GM23338 (cell line): ENCODE results near the gene FECH. TPM values are rescaled to one million over a fixed set of nuclear protein-coding genes. Genes with fewer than 3 reads are reported as not detected.

Experiments used
- CREB1 ChIP-seq: fragments of 250-450 bp; sonication (Bioruptor Pico); IDR thresholded peaks from 2 replicates; pipeline ENCODE4 v1.5.0; 2020; ENCODE audit warnings: low read depth, mild to moderate bottlenecking, moderate library complexity
- ETS1 ChIP-seq: IDR thresholded peaks from 2 replicates; pipeline ENCODE4 v1.6.1; 2016; ENCODE audit warnings: antibody characterized with exemption
- JUNB ChIP-seq: IDR thresholded peaks from one replicate; pipeline ENCODE4 v1.6.1; 2016; ENCODE audit warnings: antibody characterized with exemption; ENCODE audit not compliant: unreplicated experiment
- ZNF114 ChIP-seq: fragments of 250-450 bp; sonication (Bioruptor Pico); IDR thresholded peaks from 2 replicates; pipeline ENCODE4 v1.5.0; 2020; ENCODE audit warnings: mild to moderate bottlenecking, moderate library complexity
- ZNF462 ChIP-seq: fragments of 250-450 bp; sonication (Bioruptor Pico); IDR thresholded peaks from 2 replicates; pipeline ENCODE4 v1.5.0; 2020; ENCODE audit warnings: mild to moderate bottlenecking, moderate library complexity
- polyA plus RNA-seq: library from polyadenylated mRNA; unstranded; fragments of >200 nt; fragmentation: Nextera tagmentation; extraction: Ambion mirVana; gene quantifications from 2 replicates; pipeline ENCODE4 v1.2.1, GENCODE V29; 2016
- total RNA-seq: library from RNA; depleted of rRNA; stranded (reverse); fragments of >200 nt; shearing (Covaris generic); gene quantifications from 2 replicates; pipeline ENCODE4 v1.2.3, GENCODE V29; 2014
- TF ChIP-seq, protein P1 (sequence below): IDR thresholded peaks from one replicate; pipeline ENCODE4 v1.6.1; 2018; ENCODE audit warnings: antibody characterized with exemption; ENCODE audit not compliant: unreplicated experiment

Gene FECH
- total and polyA plus RNA-seq, 2 experiments from 2014 or later = 5.8 to 35.5 TPM

DNA sequence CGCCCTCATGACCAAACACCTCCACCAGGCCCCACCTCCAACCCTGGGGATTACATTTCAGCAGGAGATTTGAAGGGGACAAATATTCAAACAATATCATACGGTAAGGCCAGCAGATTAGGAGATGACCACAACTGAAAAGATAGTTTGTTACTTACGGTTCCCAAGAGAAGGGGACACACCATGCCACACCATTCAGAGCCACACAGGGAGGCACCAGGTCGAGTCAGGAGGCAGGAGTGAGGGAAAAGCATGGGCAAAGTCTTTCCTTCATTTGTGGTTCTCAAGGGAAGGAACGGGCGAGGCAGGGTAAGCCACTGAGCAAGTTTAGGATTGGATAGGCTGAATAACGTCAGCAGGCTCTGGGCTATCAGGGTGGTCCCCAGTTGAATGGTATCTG, 57.4 kb downstream of the FECH start (continued):
- TF ChIP-seq ZNF462 (CRISPR knock-in tag) (no peak), CREB1 (CRISPR knock-in tag) (no peak), ETS1 (no peak), ZNF114 (no peak), JUNB (no peak)
- TF ChIP-seq, protein P1, sequence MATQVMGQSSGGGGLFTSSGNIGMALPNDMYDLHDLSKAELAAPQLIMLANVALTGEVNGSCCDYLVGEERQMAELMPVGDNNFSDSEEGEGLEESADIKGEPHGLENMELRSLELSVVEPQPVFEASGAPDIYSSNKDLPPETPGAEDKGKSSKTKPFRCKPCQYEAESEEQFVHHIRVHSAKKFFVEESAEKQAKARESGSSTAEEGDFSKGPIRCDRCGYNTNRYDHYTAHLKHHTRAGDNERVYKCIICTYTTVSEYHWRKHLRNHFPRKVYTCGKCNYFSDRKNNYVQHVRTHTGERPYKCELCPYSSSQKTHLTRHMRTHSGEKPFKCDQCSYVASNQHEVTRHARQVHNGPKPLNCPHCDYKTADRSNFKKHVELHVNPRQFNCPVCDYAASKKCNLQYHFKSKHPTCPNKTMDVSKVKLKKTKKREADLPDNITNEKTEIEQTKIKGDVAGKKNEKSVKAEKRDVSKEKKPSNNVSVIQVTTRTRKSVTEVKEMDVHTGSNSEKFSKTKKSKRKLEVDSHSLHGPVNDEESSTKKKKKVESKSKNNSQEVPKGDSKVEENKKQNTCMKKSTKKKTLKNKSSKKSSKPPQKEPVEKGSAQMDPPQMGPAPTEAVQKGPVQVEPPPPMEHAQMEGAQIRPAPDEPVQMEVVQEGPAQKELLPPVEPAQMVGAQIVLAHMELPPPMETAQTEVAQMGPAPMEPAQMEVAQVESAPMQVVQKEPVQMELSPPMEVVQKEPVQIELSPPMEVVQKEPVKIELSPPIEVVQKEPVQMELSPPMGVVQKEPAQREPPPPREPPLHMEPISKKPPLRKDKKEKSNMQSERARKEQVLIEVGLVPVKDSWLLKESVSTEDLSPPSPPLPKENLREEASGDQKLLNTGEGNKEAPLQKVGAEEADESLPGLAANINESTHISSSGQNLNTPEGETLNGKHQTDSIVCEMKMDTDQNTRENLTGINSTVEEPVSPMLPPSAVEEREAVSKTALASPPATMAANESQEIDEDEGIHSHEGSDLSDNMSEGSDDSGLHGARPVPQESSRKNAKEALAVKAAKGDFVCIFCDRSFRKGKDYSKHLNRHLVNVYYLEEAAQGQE = no peak
